ENCODE results near the gene EMC6.

The EMC6 gene

GRCh38 chr17:3668279-3669084 lies at the start of gene EMC6, which contains the start of gene TAX1BP3:
Gene EMC6, plus strand, starts transcription at chr17:3668812. Its CDS starts 335 bp downstream, at chr17:3669147.
Gene TAX1BP3, minus strand, starts transcription at chr17:3668578. Its CDS starts 52 bp downstream, at chr17:3668526.
- TF ChIP-seq CTCF (conservative IDR thresholded peaks at IDR 0.05; ENCODE audit: low read length), result no peak
- peak within 1 kb of the TSS; percentile 97 for H3K4me3 ChIP-seq (ENCODE audit: low read length)
- DNase-seq (ENCODE audit: low read depth), result peak; percentile 96

- no peak for DNase-seq (ENCODE audit: low read depth)
- TF ChIP-seq CTCF (conservative IDR thresholded peaks at IDR 0.05; ENCODE audit: low read length), result no peak
- no peak overlapping the region for H3K4me3 ChIP-seq (ENCODE audit: low read length)
Measured at GRCh38 chr17:3621146-3621720, 47.4 kb upstream of the EMC6 start.

GRCh38 chr17:3622977-3623594 lies 45.5 kb upstream of the EMC6 start:
- TF ChIP-seq CTCF (conservative IDR thresholded peaks at IDR 0.05; ENCODE audit: low read length), result no peak
- DNase-seq (ENCODE audit: low read depth), result no peak
- no peak overlapping the region for H3K4me3 ChIP-seq (ENCODE audit: low read length)

- no peak for TF ChIP-seq CTCF (conservative IDR thresholded peaks at IDR 0.05; ENCODE audit: low read length)
- H3K4me3 ChIP-seq (ENCODE audit: low read length), result no peak overlapping the region
- peak; percentile 16 for DNase-seq (ENCODE audit: low read depth)
Measured at GRCh38 chr17:3626831-3627768, 41.5 kb upstream of the EMC6 start.

GRCh38 chr17:3627769-3628167 lies 40.8 kb upstream of the EMC6 start:
- no peak for DNase-seq (ENCODE audit: low read depth)
- no peak for TF ChIP-seq CTCF (conservative IDR thresholded peaks at IDR 0.05; ENCODE audit: low read length)
- H3K4me3 ChIP-seq (ENCODE audit: low read length), result no peak overlapping the region

GRCh38 chr17:3630781-3631180 lies 37.8 kb upstream of the EMC6 start:
- DNase-seq (ENCODE audit: low read depth), result no peak
- H3K4me3 ChIP-seq (ENCODE audit: low read length), result no peak overlapping the region
- no peak for TF ChIP-seq CTCF (conservative IDR thresholded peaks at IDR 0.05; ENCODE audit: low read length)
